CD14-positive monocyte (primary cell): ENCODE data around the gene BEST1. TPM values are rescaled to one million over a fixed set of nuclear protein-coding genes. Genes with fewer than 3 reads are reported as not detected.

Experiments
- DNase-seq, 3 donors: peaks; one replicate each; pipeline ENCODE4 v3.0.0-alpha.2; 2011 to 2022
- H2AFZ ChIP-seq: 2 replicates; pipeline ENCODE4 v1.6.0; 2012; ENCODE audit warnings: mild to moderate bottlenecking, low read depth, low read length, inconsistent platforms; ENCODE audit not compliant: insufficient read depth, poor library complexity, severe bottlenecking
- H3K27ac ChIP-seq, 2 donors: 1 replicate in 1 of 2; 2 replicates in 1 of 2; pipeline ENCODE4 v1.5.1; 2012 to 2013; ENCODE audit warnings: low read length in 2 of 2, control low read depth in 1 of 2, inconsistent platforms in 1 of 2, low read depth in 1 of 2, mild to moderate bottlenecking in 1 of 2
- H3K27me3 ChIP-seq, 2 donors: one replicate each; pipeline versions ENCODE4 v1.6.0 to v1.6.1; 2011 to 2013; ENCODE audit warnings: low read length in 2 of 2; ENCODE audit not compliant: control insufficient read depth in 2 of 2, insufficient read depth in 2 of 2
- H3K36me3 ChIP-seq, 2 donors: replicated peaks in 1 of 2; 1 replicate in 1 of 2; 2 replicates in 1 of 2; pipeline versions ENCODE4 v1.5.1 to v1.6.1; 2012 to 2013; ENCODE audit warnings: low read length in 2 of 2, control low read depth in 1 of 2, inconsistent platforms in 1 of 2, mild to moderate bottlenecking in 1 of 2; ENCODE audit not compliant: insufficient read depth in 2 of 2, control insufficient read depth in 1 of 2
- H3K4me1 ChIP-seq, 2 donors: 1 replicate in 1 of 2; 2 replicates in 1 of 2; pipeline versions ENCODE4 v1.5.1 to v1.6.1; 2012 to 2013; ENCODE audit warnings: low read length in 2 of 2, control low read depth in 1 of 2, inconsistent platforms in 1 of 2, mild to moderate bottlenecking in 1 of 2, moderate library complexity in 1 of 2; ENCODE audit not compliant: insufficient read depth in 2 of 2, control insufficient read depth in 1 of 2
- H3K4me2 ChIP-seq: replicated peaks from 2 replicates; pipeline ENCODE3; 2012; ENCODE audit warnings: low read length, moderate library complexity, mild to moderate bottlenecking; ENCODE audit not compliant: poor library complexity, severe bottlenecking; ENCODE audit errors: extremely low read depth
- H3K4me3 ChIP-seq, 3 experiments: fragments of 200-600 bp in 1 of 3; sonication (generic) in 1 of 3; replicated peaks in 1 of 3; 1 replicate in 2 of 3; 2 replicates in 1 of 3; pipeline ENCODE4 v1.5.1; 2011 to 2013; ENCODE audit warnings: low read length in 3 of 3, mild to moderate bottlenecking in 3 of 3, control low read depth in 2 of 3, low read depth in 2 of 3, inconsistent platforms in 1 of 3, moderate library complexity in 1 of 3
- H3K79me2 ChIP-seq: 2 replicates; pipeline ENCODE4 v1.6.0; 2012; ENCODE audit warnings: mild to moderate bottlenecking, control low read depth, inconsistent platforms, low read length, moderate library complexity; ENCODE audit not compliant: insufficient read depth
- H3K9ac ChIP-seq: 2 replicates; pipeline ENCODE4 v1.6.0; 2017; ENCODE audit warnings: low read length, mild to moderate bottlenecking; ENCODE audit not compliant: insufficient read depth, poor library complexity, severe bottlenecking
- H3K9me3 ChIP-seq, 2 donors: replicated peaks in 1 of 2; 1 replicate in 1 of 2; 2 replicates in 1 of 2; pipeline versions ENCODE4 v1.5.1 to v1.6.1; 2012 to 2013; ENCODE audit warnings: low read length in 2 of 2, control low read depth in 1 of 2; ENCODE audit not compliant: control insufficient read depth in 1 of 2, insufficient read depth in 1 of 2
- H4K20me1 ChIP-seq: 2 replicates; pipeline ENCODE4 v1.6.0; 2012; ENCODE audit warnings: mild to moderate bottlenecking, low read length, control low read depth, moderate library complexity; ENCODE audit not compliant: insufficient read depth
- H3K27ac Mint-ChIP-seq, 7 donors: one replicate each; pipeline ENCODE4 v1.8.0; 2020; ENCODE audit warnings: mild to moderate bottlenecking in 7 of 7, mixed read lengths in 7 of 7, moderate library complexity in 6 of 7, inconsistent platforms in 2 of 7
- H3K27me3 Mint-ChIP-seq, 3 donors: one replicate each; pipeline ENCODE4 v1.8.0; 2021 to 2022; ENCODE audit warnings: low read depth in 3 of 3, mild to moderate bottlenecking in 3 of 3, mixed read lengths in 3 of 3, moderate library complexity in 3 of 3, inconsistent platforms in 1 of 3
- H3K36me3 Mint-ChIP-seq, 2 donors: one replicate each; pipeline ENCODE4 v1.8.0; 2020; ENCODE audit warnings: mixed read lengths in 2 of 2, inconsistent platforms in 1 of 2, mild to moderate bottlenecking in 1 of 2
- H3K4me1 Mint-ChIP-seq: one replicate; pipeline ENCODE4 v1.8.0; 2020; ENCODE audit warnings: mild to moderate bottlenecking, mixed read lengths
- H3K4me3 Mint-ChIP-seq, 2 donors: one replicate each; pipeline ENCODE4 v1.8.0; 2020; ENCODE audit warnings: mild to moderate bottlenecking in 2 of 2, mixed read lengths in 2 of 2, moderate library complexity in 1 of 2
- H3K9me3 Mint-ChIP-seq, 7 donors: one replicate each; pipeline ENCODE4 v1.8.0; 2020 to 2022; ENCODE audit warnings: mixed read lengths in 7 of 7, mild to moderate bottlenecking in 6 of 7, moderate library complexity in 6 of 7, inconsistent platforms in 2 of 7
- WGBS: methylation state at CpG from one replicate; pipeline ENCODE4 v1.1.5; 2013; ENCODE audit warnings: missing lambda C conversion rate; ENCODE audit not compliant: insufficient coverage; 5-methylcytosine and 5-hydroxymethylcytosine counted together
- intact Hi-C, 2 donors: fragments of 100-400 bp; cut with micrococcal nuclease; formaldehyde crosslinking; loops; one replicate each; pipeline versions ENCODE4 v1.15.0 to v1.15.1; 2023
- polyA plus RNA-seq, 3 donors: library from polyadenylated mRNA; depleted of rRNA in 1 of 3; unstranded in 2 of 3; stranded (reverse) in 1 of 3; fragments of 300-500 nt in 2 of 3; fragments of >200 nt in 1 of 3; fragmentation: Illumina TruSeq in 2 of 3; gene quantifications; 1 replicate in 2 of 3; 2 replicates in 1 of 3; pipeline ENCODE4 v1.2.3, GENCODE V29; 2012 to 2021
- TF ChIP-seq, protein P1 (sequence below): fragments of 200-600 bp; IDR thresholded peaks from one replicate; pipeline ENCODE4 v1.8.0; 2022; ENCODE audit warnings: antibody characterized with exemption, mild to moderate bottlenecking

Gene BEST1
- polyA plus RNA-seq, 3 donors, result 5.9 to 24.9 (median 7.4) TPM

DNA sequence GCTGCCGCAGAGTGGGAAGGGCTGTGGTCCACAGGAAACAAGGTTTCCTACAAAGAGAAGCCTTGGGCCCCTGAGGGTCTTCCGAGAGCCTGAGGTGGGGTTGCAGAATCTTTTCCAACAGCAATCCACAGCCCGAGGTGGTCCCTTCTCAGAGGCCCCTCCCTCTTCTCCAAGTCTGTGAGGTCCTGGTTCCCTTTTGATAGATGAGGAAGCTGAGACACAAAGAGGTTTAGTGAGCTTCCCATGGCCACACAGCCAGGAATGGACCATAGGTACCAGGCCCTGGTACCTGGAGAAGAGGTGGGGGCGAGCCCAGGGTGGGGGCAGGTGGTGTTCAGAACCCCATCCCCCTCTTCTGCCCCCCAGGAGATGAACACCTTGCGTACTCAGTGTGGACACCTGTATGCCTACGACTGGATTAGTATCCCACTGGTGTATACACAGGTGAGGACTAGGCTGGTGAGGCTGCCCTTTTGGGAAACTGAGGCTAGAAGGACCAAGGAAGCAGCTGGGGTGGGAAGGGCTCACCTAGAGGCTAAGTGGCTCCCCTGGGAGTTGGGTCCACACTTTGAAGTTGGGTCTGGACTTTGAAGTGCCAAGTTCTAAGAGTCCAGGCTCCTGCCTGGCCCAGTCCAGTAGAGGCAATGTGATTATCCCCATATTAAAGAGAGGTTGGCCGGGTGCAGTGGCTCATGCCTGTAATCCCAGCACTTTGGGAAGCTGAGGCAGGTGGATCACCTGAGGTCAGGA lies 7.0 kb downstream of the BEST1 start:
- Histone ChIP-seq H3K4me2 (peak overlapping the region; percentile 77), H3K27ac (peak overlapping the region in 1 of 2 donors; percentile 17), H3K36me3 (peaks cover 18 to 42% of the 10 kb centered on the region in 2 donors), H3K4me1 (peaks cover 48 to 71% of the 10 kb centered on the region in 2 donors), H3K27me3 (no peaks in the 10 kb centered on the region), H3K9me3 (no peaks in the 10 kb centered on the region), H3K4me3 (peak overlapping the region in 1 of 3 experiments; percentile 77), H2AFZ (no peak overlapping the region), H3K9ac (no peak overlapping the region), H3K79me2 (peaks cover 20% of the 10 kb centered on the region), H4K20me1 (peaks cover 11% of the 10 kb centered on the region)
- Mint-ChIP-seq H3K4me3 (peak overlapping the region; percentile 82 to 86), H3K36me3 (peaks cover 46 to 67% of the 10 kb centered on the region in 2 donors), H3K27me3 (peaks cover 0 to 8% (median 0%) of the 10 kb centered on the region in 3 donors), H3K9me3 (peaks cover 0 to 3% (median 0%) of the 10 kb centered on the region in 7 donors), H3K4me1 (peaks cover 63% of the 10 kb centered on the region), H3K27ac (peak overlapping the region in 5 of 7 donors; percentile 18 to 92 (median 71))
- no peak for DNase-seq
- intact Hi-C loops, result loop anchor here in 1 of 2 donors (5.0 kb wide), 1 partner anchor 150 kb away; no protein-coding TSS in a partner anchor
- 98% methylated on average over 5 of the region's 7 CpGs for WGBS
- TF ChIP-seq, protein P1, sequence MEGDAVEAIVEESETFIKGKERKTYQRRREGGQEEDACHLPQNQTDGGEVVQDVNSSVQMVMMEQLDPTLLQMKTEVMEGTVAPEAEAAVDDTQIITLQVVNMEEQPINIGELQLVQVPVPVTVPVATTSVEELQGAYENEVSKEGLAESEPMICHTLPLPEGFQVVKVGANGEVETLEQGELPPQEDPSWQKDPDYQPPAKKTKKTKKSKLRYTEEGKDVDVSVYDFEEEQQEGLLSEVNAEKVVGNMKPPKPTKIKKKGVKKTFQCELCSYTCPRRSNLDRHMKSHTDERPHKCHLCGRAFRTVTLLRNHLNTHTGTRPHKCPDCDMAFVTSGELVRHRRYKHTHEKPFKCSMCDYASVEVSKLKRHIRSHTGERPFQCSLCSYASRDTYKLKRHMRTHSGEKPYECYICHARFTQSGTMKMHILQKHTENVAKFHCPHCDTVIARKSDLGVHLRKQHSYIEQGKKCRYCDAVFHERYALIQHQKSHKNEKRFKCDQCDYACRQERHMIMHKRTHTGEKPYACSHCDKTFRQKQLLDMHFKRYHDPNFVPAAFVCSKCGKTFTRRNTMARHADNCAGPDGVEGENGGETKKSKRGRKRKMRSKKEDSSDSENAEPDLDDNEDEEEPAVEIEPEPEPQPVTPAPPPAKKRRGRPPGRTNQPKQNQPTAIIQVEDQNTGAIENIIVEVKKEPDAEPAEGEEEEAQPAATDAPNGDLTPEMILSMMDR, result no peak

- Histone ChIP-seq H3K9me3 (no peaks in the 10 kb centered on the region), H3K4me2 (no peak overlapping the region), H3K36me3 (peaks cover 18 to 42% of the 10 kb centered on the region in 2 donors), H3K27me3 (no peaks in the 10 kb centered on the region), H2AFZ (no peak overlapping the region), H3K27ac (no peak overlapping the region), H4K20me1 (peaks cover 23% of the 10 kb centered on the region), H3K4me3 (no peak overlapping the region), H3K4me1 (peaks cover 62 to 85% of the 10 kb centered on the region in 2 donors), H3K79me2 (peaks cover 20% of the 10 kb centered on the region), H3K9ac (no peak overlapping the region)
- H3K36me3 Mint-ChIP-seq, result peaks cover 55 to 75% of the 10 kb centered on the region in 2 donors
- peaks cover 0 to 19% (median 0%) of the 10 kb centered on the region in 3 donors for H3K27me3 Mint-ChIP-seq
- no peak overlapping the region for H3K4me3 Mint-ChIP-seq
- WGBS, result 60% methylated on average over 2 of the region's 3 CpGs
- TF ChIP-seq, protein P1, result no peak
- DNase-seq, result no peak
- intact Hi-C loops, result loop anchor here in 1 of 2 donors (5.0 kb wide), 1 partner anchor 151 kb away; no protein-coding TSS in a partner anchor
- peaks cover 77% of the 10 kb centered on the region for H3K4me1 Mint-ChIP-seq
- H3K9me3 Mint-ChIP-seq, result peaks cover 0 to 3% (median 0%) of the 10 kb centered on the region in 7 donors
- H3K27ac Mint-ChIP-seq, result peak overlapping the region in 3 of 7 donors; percentile 63 to 76 (median 73)
Measured at GRCh38 chr11:61958590-61958989, 8.4 kb downstream of the BEST1 start.
